Measurements from ENCODE around the gene CCDC71. TPM values are rescaled to one million over a fixed set of nuclear protein-coding genes. Genes with fewer than 3 reads are reported as not detected.
A peak's percentile ranks its signal among the peaks of the same experiment; 100 is the strongest.

Gene CCDC71
- total and polyA plus RNA-seq, 9 of the 15 experiments (the other 6 are each of a cell fraction or from before 2014, with no cell fraction given): 0.13 to 19.3 (median 14.3) TPM

DNA sequence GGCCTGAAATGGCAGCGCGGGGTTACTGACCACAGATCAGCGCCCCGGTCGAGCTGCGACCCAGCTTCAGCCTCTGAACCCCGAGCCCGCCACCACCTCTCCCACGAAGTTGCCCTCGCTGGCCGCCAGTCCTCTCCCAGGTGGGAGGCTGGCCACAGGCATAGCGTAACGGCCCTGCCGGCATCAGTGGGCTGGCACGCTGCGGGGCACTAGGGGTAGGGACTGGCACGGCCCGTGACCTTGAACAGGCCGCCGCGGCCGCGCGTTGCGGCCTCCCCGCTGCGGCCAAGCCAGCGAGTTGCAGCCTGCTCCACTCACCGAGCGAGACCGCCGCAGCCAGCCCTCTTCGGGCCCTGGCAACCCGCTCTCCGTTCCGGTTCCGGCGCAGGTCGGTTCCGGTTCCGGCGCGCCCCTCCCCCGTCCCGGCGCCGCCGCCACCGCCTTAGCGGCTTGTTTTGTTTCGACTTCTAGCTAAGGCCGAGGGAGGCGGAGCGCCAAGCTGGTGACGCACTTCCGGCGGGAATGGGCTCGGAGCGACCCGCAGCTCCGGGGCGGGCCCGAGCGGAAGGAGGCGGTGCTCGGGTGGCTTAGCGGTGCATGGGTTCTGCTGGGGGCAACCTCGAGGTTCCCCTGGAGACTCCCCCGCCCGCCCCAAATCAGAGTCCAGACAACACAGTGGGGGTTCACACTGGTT lies 45.5 kb downstream of the CCDC71 start, which contains the start of gene USP19 (continued):
- TF ChIP-seq ZNF232 (CRISPR knock-in tag; IDR thresholded peaks at IDR 0.05) (peak; percentile 36; the same call in 1 of the 2 replicates), ZNF444 (CRISPR knock-in tag; IDR thresholded peaks at IDR 0.05) (no peak), NR2C1 (IDR thresholded peaks at IDR 0.05) (no peak), NR2C1 (tag; IDR thresholded peaks at IDR 0.05) (peak; percentile 62; the same call in 1 of the 2 replicates), CCNT2 (IDR thresholded peaks at IDR 0.05; ENCODE audit: borderline replicate concordance, extremely low read depth, insufficient read length, low read depth, low read length) (peak; percentile 58), SMARCC2 (IDR thresholded peaks at IDR 0.05; ENCODE audit: low read depth) (no peak), EHMT2 (IDR thresholded peaks at IDR 0.05) (no peak), RBFOX2 (IDR thresholded peaks at IDR 0.05; ENCODE audit: low read depth, low read length) (peak; percentile 90), CREM (IDR thresholded peaks at IDR 0.05; ENCODE audit: low read depth) (peak; percentile 91), MAZ (CRISPR knock-in tag; conservative IDR thresholded peaks at IDR 0.05 in 1 of 2, IDR thresholded peaks at IDR 0.05 in 1 of 2) (peak in 1 of 2 experiments; percentile 55; a peak in 2 of 4 replicates)
- TF ChIP-seq, protein P1, sequence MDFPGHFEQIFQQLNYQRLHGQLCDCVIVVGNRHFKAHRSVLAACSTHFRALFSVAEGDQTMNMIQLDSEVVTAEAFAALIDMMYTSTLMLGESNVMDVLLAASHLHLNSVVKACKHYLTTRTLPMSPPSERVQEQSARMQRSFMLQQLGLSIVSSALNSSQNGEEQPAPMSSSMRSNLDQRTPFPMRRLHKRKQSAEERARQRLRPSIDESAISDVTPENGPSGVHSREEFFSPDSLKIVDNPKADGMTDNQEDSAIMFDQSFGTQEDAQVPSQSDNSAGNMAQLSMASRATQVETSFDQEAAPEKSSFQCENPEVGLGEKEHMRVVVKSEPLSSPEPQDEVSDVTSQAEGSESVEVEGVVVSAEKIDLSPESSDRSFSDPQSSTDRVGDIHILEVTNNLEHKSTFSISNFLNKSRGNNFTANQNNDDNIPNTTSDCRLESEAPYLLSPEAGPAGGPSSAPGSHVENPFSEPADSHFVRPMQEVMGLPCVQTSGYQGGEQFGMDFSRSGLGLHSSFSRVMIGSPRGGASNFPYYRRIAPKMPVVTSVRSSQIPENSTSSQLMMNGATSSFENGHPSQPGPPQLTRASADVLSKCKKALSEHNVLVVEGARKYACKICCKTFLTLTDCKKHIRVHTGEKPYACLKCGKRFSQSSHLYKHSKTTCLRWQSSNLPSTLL (IDR thresholded peaks at IDR 0.05): no peak
- TF ChIP-seq, protein P2, sequence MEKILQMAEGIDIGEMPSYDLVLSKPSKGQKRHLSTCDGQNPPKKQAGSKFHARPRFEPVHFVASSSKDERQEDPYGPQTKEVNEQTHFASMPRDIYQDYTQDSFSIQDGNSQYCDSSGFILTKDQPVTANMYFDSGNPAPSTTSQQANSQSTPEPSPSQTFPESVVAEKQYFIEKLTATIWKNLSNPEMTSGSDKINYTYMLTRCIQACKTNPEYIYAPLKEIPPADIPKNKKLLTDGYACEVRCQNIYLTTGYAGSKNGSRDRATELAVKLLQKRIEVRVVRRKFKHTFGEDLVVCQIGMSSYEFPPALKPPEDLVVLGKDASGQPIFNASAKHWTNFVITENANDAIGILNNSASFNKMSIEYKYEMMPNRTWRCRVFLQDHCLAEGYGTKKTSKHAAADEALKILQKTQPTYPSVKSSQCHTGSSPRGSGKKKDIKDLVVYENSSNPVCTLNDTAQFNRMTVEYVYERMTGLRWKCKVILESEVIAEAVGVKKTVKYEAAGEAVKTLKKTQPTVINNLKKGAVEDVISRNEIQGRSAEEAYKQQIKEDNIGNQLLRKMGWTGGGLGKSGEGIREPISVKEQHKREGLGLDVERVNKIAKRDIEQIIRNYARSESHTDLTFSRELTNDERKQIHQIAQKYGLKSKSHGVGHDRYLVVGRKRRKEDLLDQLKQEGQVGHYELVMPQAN (IDR thresholded peaks at IDR 0.05; ENCODE audit: borderline replicate concordance): peak; percentile 56; the same call in 1 of the 2 replicates
- TF ChIP-seq, protein P3, sequence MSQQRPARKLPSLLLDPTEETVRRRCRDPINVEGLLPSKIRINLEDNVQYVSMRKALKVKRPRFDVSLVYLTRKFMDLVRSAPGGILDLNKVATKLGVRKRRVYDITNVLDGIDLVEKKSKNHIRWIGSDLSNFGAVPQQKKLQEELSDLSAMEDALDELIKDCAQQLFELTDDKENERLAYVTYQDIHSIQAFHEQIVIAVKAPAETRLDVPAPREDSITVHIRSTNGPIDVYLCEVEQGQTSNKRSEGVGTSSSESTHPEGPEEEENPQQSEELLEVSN (IDR thresholded peaks at IDR 0.05; ENCODE audit: borderline replicate concordance in 1 of 2, extremely low read depth in 1 of 2, insufficient read depth in 1 of 2, insufficient read length in 1 of 2, low read depth in 1 of 2, low read length in 1 of 2, poor library complexity in 1 of 2, severe bottlenecking in 1 of 2): peak in 1 of 2 experiments; percentile 46
- TF ChIP-seq, protein P4, sequence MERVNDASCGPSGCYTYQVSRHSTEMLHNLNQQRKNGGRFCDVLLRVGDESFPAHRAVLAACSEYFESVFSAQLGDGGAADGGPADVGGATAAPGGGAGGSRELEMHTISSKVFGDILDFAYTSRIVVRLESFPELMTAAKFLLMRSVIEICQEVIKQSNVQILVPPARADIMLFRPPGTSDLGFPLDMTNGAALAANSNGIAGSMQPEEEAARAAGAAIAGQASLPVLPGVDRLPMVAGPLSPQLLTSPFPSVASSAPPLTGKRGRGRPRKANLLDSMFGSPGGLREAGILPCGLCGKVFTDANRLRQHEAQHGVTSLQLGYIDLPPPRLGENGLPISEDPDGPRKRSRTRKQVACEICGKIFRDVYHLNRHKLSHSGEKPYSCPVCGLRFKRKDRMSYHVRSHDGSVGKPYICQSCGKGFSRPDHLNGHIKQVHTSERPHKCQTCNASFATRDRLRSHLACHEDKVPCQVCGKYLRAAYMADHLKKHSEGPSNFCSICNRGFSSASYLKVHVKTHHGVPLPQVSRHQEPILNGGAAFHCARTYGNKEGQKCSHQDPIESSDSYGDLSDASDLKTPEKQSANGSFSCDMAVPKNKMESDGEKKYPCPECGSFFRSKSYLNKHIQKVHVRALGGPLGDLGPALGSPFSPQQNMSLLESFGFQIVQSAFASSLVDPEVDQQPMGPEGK (CRISPR knock-in tag; IDR thresholded peaks at IDR 0.05; ENCODE audit: borderline replicate concordance): no peak
